Nephron (organoid): ENCODE measurements around the gene TTLL11.
A peak's percentile ranks its signal among the peaks of the same experiment; 100 is the strongest.

Source experiments
- H3K27ac Mint-ChIP-seq, 3 experiments: 2 replicates each; pipeline ENCODE4 v1.8.0; 2020; ENCODE audit warnings: mixed read lengths in 3 of 3, mild to moderate bottlenecking in 2 of 3, moderate library complexity in 1 of 3
- H3K27me3 Mint-ChIP-seq: 2 replicates; pipeline ENCODE4 v1.8.0; 2021; ENCODE audit warnings: low read depth, mild to moderate bottlenecking, moderate library complexity, mixed read lengths
- H3K36me3 Mint-ChIP-seq: 2 replicates; pipeline ENCODE4 v1.8.0; 2020; ENCODE audit warnings: low read depth, mixed read lengths
- H3K4me1 Mint-ChIP-seq: 2 replicates; pipeline ENCODE4 v1.8.0; 2020; ENCODE audit warnings: mixed read lengths
- H3K4me3 Mint-ChIP-seq, 3 experiments: 2 replicates each; pipeline ENCODE4 v1.8.0; 2020; ENCODE audit warnings: mild to moderate bottlenecking in 3 of 3, mixed read lengths in 3 of 3, moderate library complexity in 2 of 3
- H3K9me3 Mint-ChIP-seq: 2 replicates; pipeline ENCODE4 v1.8.0; 2020; ENCODE audit warnings: mixed read lengths
- CTCF ChIP-seq, 3 experiments: fragments of 200-600 bp; sonication (generic); IDR thresholded peaks; one replicate each; pipeline ENCODE4 v1.5.0; 2021; ENCODE audit warnings: antibody characterized with exemption in 3 of 3; ENCODE audit not compliant: unreplicated experiment in 3 of 3

Gene TTLL11

GRCh38 chr9:121817476-121817875 lies 275.6 kb downstream of the TTLL11 start:
- Mint-ChIP-seq H3K36me3 (no peaks in the 10 kb centered on the region), H3K27me3 (peaks cover 33% of the 10 kb centered on the region), H3K9me3 (no peaks in the 10 kb centered on the region), H3K27ac (no peak overlapping the region), H3K4me1 (peaks cover 42% of the 10 kb centered on the region), H3K4me3 (no peak overlapping the region)
- TF ChIP-seq CTCF (IDR thresholded peaks at IDR 0.05; ENCODE audit: unreplicated experiment in 3 of 3) = no peak

DNA sequence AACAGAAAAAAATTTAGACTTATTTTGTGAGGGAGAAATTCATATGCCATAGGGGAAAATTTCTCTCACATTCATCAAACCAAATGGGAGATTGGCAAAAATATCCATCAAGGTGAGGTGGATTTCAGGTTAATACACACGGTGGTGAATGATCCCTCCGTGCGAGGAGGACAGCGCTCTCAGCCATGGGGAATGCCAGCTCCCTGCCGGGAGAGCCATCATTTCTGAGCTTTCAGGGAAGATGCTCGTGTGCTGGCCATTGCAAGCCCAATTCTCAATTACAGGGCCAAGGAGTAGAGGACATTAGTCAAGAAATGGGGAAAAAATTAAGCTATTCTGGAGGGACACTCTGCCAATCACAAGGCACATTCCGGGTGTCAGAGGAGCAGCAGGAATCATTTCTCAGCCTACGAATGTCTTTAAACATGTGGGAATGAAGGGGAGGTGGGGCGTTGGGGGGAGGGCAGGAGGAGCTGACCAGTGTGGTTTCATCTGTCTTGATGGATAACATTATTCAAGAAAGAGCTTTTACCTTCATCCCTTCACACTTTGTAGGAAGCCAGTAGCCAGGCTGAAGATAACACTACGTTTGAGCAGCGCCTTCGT lies 276.2 kb downstream of the TTLL11 start:
- no peak overlapping the region for H3K27ac Mint-ChIP-seq
- H3K9me3 Mint-ChIP-seq = no peaks in the 10 kb centered on the region
- H3K4me1 Mint-ChIP-seq = peaks cover 38% of the 10 kb centered on the region
- H3K36me3 Mint-ChIP-seq = no peaks in the 10 kb centered on the region
- TF ChIP-seq CTCF (IDR thresholded peaks at IDR 0.05; ENCODE audit: unreplicated experiment in 3 of 3) = no peak
- H3K27me3 Mint-ChIP-seq = peaks cover 35% of the 10 kb centered on the region
- H3K4me3 Mint-ChIP-seq = no peak overlapping the region

GRCh38 chr9:121816449-121816817 lies 276.7 kb downstream of the TTLL11 start:
- H3K4me3 Mint-ChIP-seq = no peak overlapping the region
- peaks cover 38% of the 10 kb centered on the region for H3K4me1 Mint-ChIP-seq
- no peaks in the 10 kb centered on the region for H3K36me3 Mint-ChIP-seq
- no peaks in the 10 kb centered on the region for H3K9me3 Mint-ChIP-seq
- H3K27me3 Mint-ChIP-seq = peaks cover 33% of the 10 kb centered on the region
- no peak overlapping the region for H3K27ac Mint-ChIP-seq
- no peak for TF ChIP-seq CTCF (IDR thresholded peaks at IDR 0.05; ENCODE audit: unreplicated experiment in 3 of 3)

DNA sequence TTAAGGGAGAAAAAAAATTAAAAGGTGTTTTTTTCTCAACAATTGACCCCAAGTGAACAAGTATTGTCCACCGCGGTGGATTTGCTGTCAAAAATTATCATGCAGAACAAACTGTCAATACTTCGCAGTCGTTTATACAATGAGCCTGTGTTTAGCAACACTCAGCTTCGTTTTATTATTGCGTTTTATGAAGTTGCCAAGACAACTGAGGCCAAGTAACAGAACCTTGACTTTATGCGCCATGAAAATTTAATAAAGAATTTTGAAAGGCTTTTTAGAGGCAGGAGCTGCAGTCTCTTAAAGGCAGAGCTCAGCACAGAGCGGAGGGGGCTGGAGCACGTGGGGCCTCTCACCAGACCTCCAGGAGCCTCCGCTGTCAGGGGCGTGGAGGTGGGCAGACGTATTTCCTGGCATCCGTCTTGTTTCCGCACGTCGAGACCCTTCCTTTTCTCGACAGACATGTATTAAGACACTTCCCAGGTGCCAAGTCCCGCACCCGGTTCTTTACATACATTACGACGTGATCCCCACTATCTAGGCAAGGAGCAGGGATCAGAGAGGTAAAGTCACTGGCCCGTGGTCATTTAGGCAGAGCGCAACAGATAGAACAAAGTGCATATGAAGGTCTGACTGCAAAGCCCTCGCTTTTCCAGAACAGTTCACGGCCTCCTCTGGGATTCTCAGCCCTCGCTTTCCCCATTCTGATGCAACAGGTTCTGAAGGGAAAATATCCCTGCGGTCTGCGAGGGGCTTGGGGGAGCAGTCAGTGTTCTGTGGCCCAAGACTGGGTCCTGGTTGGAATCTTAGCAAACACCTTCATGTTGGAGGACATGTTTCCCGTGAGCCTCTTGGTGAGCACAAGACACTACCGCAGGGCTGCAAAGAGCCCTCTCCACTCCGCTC lies 277.3 kb downstream of the TTLL11 start:
- Mint-ChIP-seq H3K27me3 (peaks cover 31% of the 10 kb centered on the region), H3K36me3 (no peaks in the 10 kb centered on the region), H3K27ac (peak overlapping the region in 1 of 3 experiments; percentile 68), H3K9me3 (no peaks in the 10 kb centered on the region), H3K4me3 (no peak overlapping the region), H3K4me1 (peaks cover 33% of the 10 kb centered on the region)
- TF ChIP-seq CTCF (IDR thresholded peaks at IDR 0.05; ENCODE audit: unreplicated experiment in 3 of 3) = no peak

GRCh38 chr9:121815084-121815483 lies 278.0 kb downstream of the TTLL11 start:
- H3K27ac Mint-ChIP-seq = no peak overlapping the region
- H3K9me3 Mint-ChIP-seq = no peaks in the 10 kb centered on the region
- TF ChIP-seq CTCF (IDR thresholded peaks at IDR 0.05; ENCODE audit: unreplicated experiment in 3 of 3) = no peak
- H3K4me3 Mint-ChIP-seq = no peak overlapping the region
- H3K4me1 Mint-ChIP-seq = peaks cover 32% of the 10 kb centered on the region
- H3K36me3 Mint-ChIP-seq = no peaks in the 10 kb centered on the region
- peaks cover 27% of the 10 kb centered on the region for H3K27me3 Mint-ChIP-seq
